Measurements from ENCODE around the gene PTPRU. TPM values are rescaled to one million over a fixed set of nuclear protein-coding genes. Genes with fewer than 3 reads are reported as not detected.
A peak's percentile ranks its signal among the peaks of the same experiment; 100 is the strongest.

The PTPRU gene
- total RNA-seq: 1.8 and 2.6 TPM in 2 replicates

GRCh38 chr1:29235955-29236711 lies at the start of gene PTPRU:
TSS of gene PTPRU (plus strand) at chr1:29236522. CDS start at chr1:29236645, 123 bp downstream.
- peak; percentile 74 to 84 for DNase-seq (ENCODE audit: low read depth in 2 of 2)

GRCh38 chr1:29186707-29187106 lies 49.6 kb upstream of the PTPRU start:
- no peak for DNase-seq (ENCODE audit: low read depth in 2 of 2)

GRCh38 chr1:29190718-29191117 lies 45.6 kb upstream of the PTPRU start:
- no peak for DNase-seq (ENCODE audit: low read depth in 2 of 2)

GRCh38 chr1:29193879-29194455 lies 42.4 kb upstream of the PTPRU start:
- DNase-seq (ENCODE audit: low read depth in 2 of 2): no peak

- DNase-seq (ENCODE audit: low read depth in 2 of 2): no peak
These were observed 40.4 kb upstream of the PTPRU start for GRCh38 chr1:29195881-29196291.

GRCh38 chr1:29196863-29197589 lies 39.3 kb upstream of the PTPRU start:
- DNase-seq (ENCODE audit: low read depth in 2 of 2): no peak

GRCh38 chr1:29197590-29197924 lies 38.8 kb upstream of the PTPRU start:
- peak; percentile 47 to 50 for DNase-seq (ENCODE audit: low read depth in 2 of 2)

GRCh38 chr1:29197993-29198392 lies 38.3 kb upstream of the PTPRU start:
- no peak for DNase-seq (ENCODE audit: low read depth in 2 of 2)

- no peak for DNase-seq (ENCODE audit: low read depth in 2 of 2)
These were observed 35.3 kb upstream of the PTPRU start for GRCh38 chr1:29200906-29201594.

- DNase-seq (ENCODE audit: low read depth in 2 of 2): no peak
These were observed 34.7 kb upstream of the PTPRU start for GRCh38 chr1:29201595-29202051.

GRCh38 chr1:29202053-29202452 lies 34.3 kb upstream of the PTPRU start:
- no peak for DNase-seq (ENCODE audit: low read depth in 2 of 2)

- peak; percentile 95 to 97 for DNase-seq (ENCODE audit: low read depth in 2 of 2)
These were observed 33.6 kb upstream of the PTPRU start for GRCh38 chr1:29202584-29203340.

- no peak for DNase-seq (ENCODE audit: low read depth in 2 of 2)
These were observed 27.9 kb upstream of the PTPRU start for GRCh38 chr1:29208442-29208841.

- DNase-seq (ENCODE audit: low read depth in 2 of 2): no peak
These were observed 27.1 kb upstream of the PTPRU start for GRCh38 chr1:29209173-29209572.

GRCh38 chr1:29210278-29211085 lies 25.8 kb upstream of the PTPRU start:
- peak; percentile 53 to 80 for DNase-seq (ENCODE audit: low read depth in 2 of 2)

GRCh38 chr1:29211086-29212030 lies 25.0 kb upstream of the PTPRU start:
- DNase-seq (ENCODE audit: low read depth in 2 of 2): no peak

GRCh38 chr1:29213055-29213454 lies 23.3 kb upstream of the PTPRU start:
- no peak for DNase-seq (ENCODE audit: low read depth in 2 of 2)

- no peak for DNase-seq (ENCODE audit: low read depth in 2 of 2)
These were observed 18.7 kb upstream of the PTPRU start for GRCh38 chr1:29217633-29218032.

- DNase-seq (ENCODE audit: low read depth in 2 of 2): no peak
These were observed 18.1 kb upstream of the PTPRU start for GRCh38 chr1:29218223-29218622.
